SK-N-SH (cell line): ENCODE data around the gene PAQR6. TPM values are rescaled to one million over a fixed set of nuclear protein-coding genes. Genes with fewer than 3 reads are reported as not detected.

ENCODE experiments used
- CTCF ChIA-PET: fragments of 300-600, 350-600 bp; formaldehyde crosslinking; extraction: SDS; loops from one replicate; lab custom pipeline; 2021; lab: Yijun Ruan, JAX
- POLR2A ChIA-PET: fragments of 350-600 bp; sonication (Branson Sonifier 250); formaldehyde crosslinking; extraction: SDS; loops from one replicate; lab custom pipeline; 2020; ENCODE audit warnings: antibody characterized with exemption, inconsistent platforms; lab: Yijun Ruan, JAX
- DNase-seq: peaks from one replicate; pipeline ENCODE4 v3.0.0; 2012
- H2AFZ ChIP-seq: fragments of 200-600 bp; sonication (generic); 2 replicates; pipeline ENCODE4 v1.8.1; 2016; ENCODE audit warnings: antibody characterized with exemption, mild to moderate bottlenecking, low read depth
- H3F3A ChIP-seq: fragments of 200-600 bp; sonication (generic); replicated peaks from 2 replicates; pipeline ENCODE3; 2016; ENCODE audit warnings: antibody characterized with exemption, mild to moderate bottlenecking; ENCODE audit not compliant: insufficient read depth
- H3K27ac ChIP-seq, 2 experiments: fragments of 200-500 bp in 1 of 2; fragments of 200-600 bp in 1 of 2; sonication (Bioruptor generic) in 1 of 2; sonication (generic), shearing (Covaris generic) in 1 of 2; 2 replicates each; pipeline versions ENCODE4 v1.5.1 to v1.6.1; 2014 to 2016; ENCODE audit warnings: low read depth in 2 of 2, inconsistent platforms in 1 of 2, low read length in 1 of 2, mild to moderate bottlenecking in 1 of 2, mixed read lengths in 1 of 2
- H3K27me3 ChIP-seq: fragments of 200-600 bp; sonication (generic), shearing (Covaris generic); 2 replicates; pipeline ENCODE4 v1.6.1; 2016; ENCODE audit warnings: mixed run types; ENCODE audit not compliant: insufficient read depth
- H3K36me3 ChIP-seq, 2 experiments: fragments of 200-500 bp in 1 of 2; fragments of 200-600 bp in 1 of 2; sonication (Bioruptor generic) in 1 of 2; sonication (generic) in 1 of 2; replicated peaks in 1 of 2; 2 replicates each; pipeline versions ENCODE3 to v1.5.1; 2014 to 2016; ENCODE audit warnings: low read length in 1 of 2, mild to moderate bottlenecking in 1 of 2; ENCODE audit not compliant: insufficient read depth in 2 of 2, control insufficient read depth in 1 of 2
- H3K4me1 ChIP-seq, 2 experiments: fragments of 200-500 bp in 1 of 2; fragments of 200-600 bp in 1 of 2; sonication (Bioruptor generic) in 1 of 2; sonication (generic), shearing (Covaris generic) in 1 of 2; 2 replicates each; pipeline versions ENCODE4 v1.5.1 to v1.6.1; 2014 to 2016; ENCODE audit warnings: low read depth in 1 of 2, low read length in 1 of 2, mixed run types in 1 of 2; ENCODE audit not compliant: insufficient read depth in 2 of 2, control insufficient read depth in 1 of 2
- H3K4me2 ChIP-seq: fragments of 200-600 bp; sonication (generic), shearing (Covaris generic); 2 replicates; pipeline ENCODE4 v1.6.1; 2017; ENCODE audit warnings: mixed run types
- H3K4me3 ChIP-seq, 2 experiments: fragments of 200-500 bp in 1 of 2; fragments of 200-600 bp in 1 of 2; sonication (Bioruptor generic) in 1 of 2; sonication (generic), shearing (Covaris generic) in 1 of 2; 2 replicates each; pipeline versions ENCODE4 v1.5.1 to v1.8.1; 2014 to 2016; ENCODE audit warnings: low read depth in 2 of 2, inconsistent platforms in 1 of 2, low read length in 1 of 2, mild to moderate bottlenecking in 1 of 2, mixed read lengths in 1 of 2, moderate library complexity in 1 of 2
- H3K79me2 ChIP-seq: fragments of 200-600 bp; sonication (generic); 2 replicates; pipeline ENCODE4 v1.8.1; 2017; ENCODE audit warnings: mild to moderate bottlenecking; ENCODE audit not compliant: insufficient read depth
- H3K9ac ChIP-seq: fragments of 200-600 bp; sonication (generic); 2 replicates; pipeline ENCODE4 v1.6.1; 2017; ENCODE audit warnings: mixed run types
- H3K9me2 ChIP-seq: fragments of 200-600 bp; sonication (generic); 2 replicates; pipeline ENCODE4 v1.6.1; 2017; ENCODE audit warnings: mixed run types
- H3K9me3 ChIP-seq: fragments of 200-600 bp; sonication (generic); 2 replicates; pipeline ENCODE4 v1.6.1; 2017; ENCODE audit warnings: mixed run types, mild to moderate bottlenecking, moderate library complexity
- H4K20me1 ChIP-seq: fragments of 200-600 bp; sonication (generic); 2 replicates; pipeline ENCODE4 v1.6.1; 2017; ENCODE audit warnings: mild to moderate bottlenecking, mixed run types; ENCODE audit not compliant: insufficient read depth
- ELF1 ChIP-seq: IDR thresholded peaks from 2 replicates; pipeline ENCODE4 v1.4.0; 2012
- EP300 ChIP-seq, 2 experiments: IDR thresholded peaks; 2 replicates each; pipeline versions ENCODE4 v1.4.0 to v1.6.1; 2012; ENCODE audit warnings: borderline replicate concordance in 1 of 2, low read depth in 1 of 2, low read length in 1 of 2
- EZH2phosphoT487 ChIP-seq: fragments of 200-600 bp; sonication (generic); IDR thresholded peaks from 2 replicates; pipeline ENCODE4 v1.6.1; 2017; ENCODE audit warnings: low read depth, mixed run types, mild to moderate bottlenecking, antibody characterized with exemption, moderate library complexity, borderline replicate concordance
- FOSL2 ChIP-seq: IDR thresholded peaks from 2 replicates; pipeline ENCODE4 v1.4.0; 2012; ENCODE audit warnings: low read depth, mild to moderate bottlenecking, moderate library complexity, borderline replicate concordance
- FOXJ3 ChIP-seq: sonication (generic); formaldehyde crosslinking; IDR thresholded peaks from 2 replicates; pipeline ENCODE4 v1.5.1; 2020; ENCODE audit warnings: mild to moderate bottlenecking, missing genetic modification reagents
- GATA2 ChIP-seq: sonication (generic); formaldehyde crosslinking; IDR thresholded peaks from 2 replicates; pipeline ENCODE4 v1.5.0; 2020; ENCODE audit warnings: mild to moderate bottlenecking, missing genetic modification reagents
- MEF2A ChIP-seq: IDR thresholded peaks from 2 replicates; pipeline ENCODE4 v1.4.0; 2012; ENCODE audit warnings: low read depth, borderline replicate concordance
- MXI1 ChIP-seq: IDR thresholded peaks from 2 replicates; pipeline ENCODE4 v1.6.1; 2012; ENCODE audit warnings: mild to moderate bottlenecking, low read depth, low read length, improper control_type of control experiment
- NFIC ChIP-seq: IDR thresholded peaks from 2 replicates; pipeline ENCODE4 v1.4.0; 2012; ENCODE audit warnings: borderline replicate concordance
- POLR2AphosphoS5 ChIP-seq: IDR thresholded peaks from 2 replicates; pipeline ENCODE4 v1.6.1; 2012; ENCODE audit warnings: low read depth, low read length
- RCOR1 ChIP-seq: fragments of 150-350 bp; IDR thresholded peaks from 2 replicates; pipeline ENCODE4 v1.6.1; 2017; ENCODE audit warnings: antibody characterized with exemption, low read length
- RFX5 ChIP-seq: IDR thresholded peaks from 2 replicates; pipeline ENCODE4 v1.6.1; 2012; ENCODE audit warnings: mild to moderate bottlenecking, improper control_type of control experiment, low read length
- RXRA ChIP-seq: IDR thresholded peaks from 2 replicates; pipeline ENCODE4 v1.4.0; 2012; ENCODE audit warnings: low read depth, mild to moderate bottlenecking, borderline replicate concordance
- SIN3A ChIP-seq: IDR thresholded peaks from 2 replicates; pipeline ENCODE4 v1.6.1; 2012; ENCODE audit warnings: low read depth, mild to moderate bottlenecking, low read length, moderate library complexity, borderline replicate concordance
- SMC3 ChIP-seq: IDR thresholded peaks from 2 replicates; pipeline ENCODE4 v1.6.1; 2012; ENCODE audit warnings: low read depth, low read length, improper control_type of control experiment
- TAF1 ChIP-seq: IDR thresholded peaks from 2 replicates; pipeline ENCODE4 v1.6.1; 2012; ENCODE audit warnings: low read depth, mild to moderate bottlenecking, low read length, moderate library complexity, borderline replicate concordance
- TCF12 ChIP-seq: IDR thresholded peaks from 2 replicates; pipeline ENCODE4 v1.4.0; 2012
- TEAD4 ChIP-seq: IDR thresholded peaks from 2 replicates; pipeline ENCODE4 v1.4.0; 2012; ENCODE audit warnings: mild to moderate bottlenecking, borderline replicate concordance; ENCODE audit not compliant: insufficient read depth
- YY1 ChIP-seq: IDR thresholded peaks from 2 replicates; pipeline ENCODE4 v1.4.0; 2012; ENCODE audit warnings: low read depth, mild to moderate bottlenecking
- WGBS: methylation state at CpG from one replicate; pipeline ENCODE4 v1.1.6; 2017; ENCODE audit warnings: low lambda C conversion rate; 5-methylcytosine and 5-hydroxymethylcytosine counted together
- polyA plus RNA-seq, 3 experiments: library from polyadenylated mRNA; depleted of rRNA; stranded (reverse); fragments of >200 nt; gene quantifications; 2 replicates each; pipeline ENCODE4 v1.2.3, GENCODE V29; 2012
- TF ChIP-seq, protein P1 (sequence below): IDR thresholded peaks from 2 replicates; pipeline ENCODE4 v1.6.1; 2012; ENCODE audit warnings: mild to moderate bottlenecking, low read depth, low read length, moderate library complexity
- TF ChIP-seq, protein P2 (sequence below): fragments of 150-350 bp; IDR thresholded peaks from 2 replicates; pipeline ENCODE4 v1.6.1; 2017; ENCODE audit warnings: antibody characterized with exemption, low read length, low read depth, borderline replicate concordance
- TF ChIP-seq, protein P3 (sequence below): IDR thresholded peaks from 2 replicates; pipeline ENCODE4 v1.4.0; 2012; ENCODE audit warnings: low read depth
- TF ChIP-seq, protein P4 (sequence below): fragments of 200-600 bp; sonication (generic); IDR thresholded peaks from 2 replicates; pipeline ENCODE4 v1.6.1; 2017; ENCODE audit warnings: antibody characterized with exemption, mild to moderate bottlenecking, moderate library complexity

PAQR6 gene
- polyA plus RNA-seq, 1 of the 3 experiments (the other 2 are of a cell fraction): 2.4 TPM

DNA sequence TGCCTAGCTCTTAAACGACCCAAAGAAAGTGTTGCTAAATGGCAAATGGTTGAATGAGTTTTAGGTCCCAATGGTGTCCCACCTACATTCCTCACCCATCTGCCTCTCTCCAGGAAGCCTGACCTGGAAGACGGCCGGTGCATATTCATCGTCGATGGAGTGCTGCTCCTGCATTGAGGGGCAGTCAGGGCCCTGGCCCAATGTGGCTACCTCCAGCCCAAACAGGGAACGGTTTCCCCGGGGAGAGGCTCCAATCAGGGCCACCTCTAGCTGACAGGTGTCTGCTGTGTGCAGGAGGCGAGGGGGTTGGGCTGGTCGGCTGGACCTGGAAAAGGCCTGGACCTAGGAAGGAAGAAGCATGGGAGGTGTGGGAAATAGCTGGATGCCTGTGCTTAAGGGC, 46.0 kb upstream of the PAQR6 start:
- DNase-seq: no peak
- TF ChIP-seq RFX5 (no peak), RXRA (no peak), SMC3 (no peak), GATA2 (CRISPR knock-in tag) (no peak), SIN3A (no peak), NFIC (no peak), TCF12 (no peak), EP300 (IDR thresholded peaks at IDR 0.05; ENCODE audit: borderline replicate concordance in 1 of 2, low read depth in 1 of 2, low read length in 1 of 2) (no peak), EZH2phosphoT487 (no peak), TAF1 (no peak), MXI1 (no peak), YY1 (no peak), MEF2A (no peak)
- Histone ChIP-seq H3K9me2 (no peaks in the 10 kb centered on the region), H3K79me2 (peaks cover 18% of the 10 kb centered on the region), H3K27me3 (no peaks in the 10 kb centered on the region), H3K9me3 (no peaks in the 10 kb centered on the region), H3K36me3 (peaks cover 9 to 22% of the 10 kb centered on the region in 2 experiments), H3K4me2 (no peak overlapping the region; the same call in 1 of the 2 replicates), H4K20me1 (no peaks in the 10 kb centered on the region), H3F3A (peaks cover 6% of the 10 kb centered on the region), H3K9ac (no peak overlapping the region), H3K27ac (no peak overlapping the region), H3K4me1 (peaks cover 9 to 11% of the 10 kb centered on the region in 2 experiments; a peak in 2 of 4 replicates), H3K4me3 (no peak overlapping the region), H2AFZ (no peak overlapping the region)
- POLR2A ChIA-PET: no interaction called here
- 68% methylated on average over 6 of the region's 9 CpGs for WGBS
- CTCF ChIA-PET: interaction anchor here (1.5 to 2.1 kb wide), 2 partner anchors 9 to 33 kb away, joined by 4 to 7 read pairs; no protein-coding TSS in a partner anchor

DNA sequence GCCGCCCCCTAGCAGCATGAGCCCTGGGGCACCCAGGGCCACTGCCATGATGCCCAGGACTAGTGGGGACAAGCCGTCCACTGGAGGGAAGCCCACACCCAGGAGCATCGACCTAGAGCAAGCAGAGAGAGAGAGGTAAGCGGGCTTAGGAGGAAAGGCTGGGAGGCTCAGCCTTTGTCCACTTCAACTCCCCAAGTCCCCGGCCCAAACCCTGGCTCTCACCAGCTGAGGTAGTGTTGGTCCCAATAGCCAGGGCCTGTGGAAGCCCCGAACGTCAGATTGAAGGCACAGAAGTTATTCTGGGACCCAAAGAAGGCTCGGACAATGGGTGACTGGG, 45.2 kb upstream of the PAQR6 start:
- no peak overlapping the region for H3K4me2 ChIP-seq
- POLR2A ChIA-PET: no interaction called here
- no peaks in the 10 kb centered on the region for H3K9me3 ChIP-seq
- H3K27me3 ChIP-seq: no peaks in the 10 kb centered on the region
- peaks cover 18% of the 10 kb centered on the region for H3K79me2 ChIP-seq
- DNase-seq: no peak
- peaks cover 14 to 22% of the 10 kb centered on the region in 2 experiments for H3K36me3 ChIP-seq
- WGBS: 94% methylated on average over 8 of the region's 8 CpGs
- H3K9me2 ChIP-seq: no peaks in the 10 kb centered on the region
- peaks cover 8% of the 10 kb centered on the region for H3F3A ChIP-seq
- H3K4me3 ChIP-seq: no peak overlapping the region
- H2AFZ ChIP-seq: no peak overlapping the region
- H3K9ac ChIP-seq: no peak overlapping the region
- no peak overlapping the region for H3K27ac ChIP-seq
- peaks cover 9 to 11% of the 10 kb centered on the region in 2 experiments; a peak in 2 of 4 replicates for H3K4me1 ChIP-seq
- CTCF ChIA-PET: no interaction called here
- H4K20me1 ChIP-seq: no peaks in the 10 kb centered on the region
- TF ChIP-seq FOSL2 (no peak), SIN3A (no peak), MEF2A (no peak), SMC3 (no peak), RCOR1 (no peak), ELF1 (no peak), FOXJ3 (CRISPR knock-in tag) (no peak), POLR2AphosphoS5 (no peak), RFX5 (no peak), TEAD4 (no peak)
- TF ChIP-seq, protein P1, sequence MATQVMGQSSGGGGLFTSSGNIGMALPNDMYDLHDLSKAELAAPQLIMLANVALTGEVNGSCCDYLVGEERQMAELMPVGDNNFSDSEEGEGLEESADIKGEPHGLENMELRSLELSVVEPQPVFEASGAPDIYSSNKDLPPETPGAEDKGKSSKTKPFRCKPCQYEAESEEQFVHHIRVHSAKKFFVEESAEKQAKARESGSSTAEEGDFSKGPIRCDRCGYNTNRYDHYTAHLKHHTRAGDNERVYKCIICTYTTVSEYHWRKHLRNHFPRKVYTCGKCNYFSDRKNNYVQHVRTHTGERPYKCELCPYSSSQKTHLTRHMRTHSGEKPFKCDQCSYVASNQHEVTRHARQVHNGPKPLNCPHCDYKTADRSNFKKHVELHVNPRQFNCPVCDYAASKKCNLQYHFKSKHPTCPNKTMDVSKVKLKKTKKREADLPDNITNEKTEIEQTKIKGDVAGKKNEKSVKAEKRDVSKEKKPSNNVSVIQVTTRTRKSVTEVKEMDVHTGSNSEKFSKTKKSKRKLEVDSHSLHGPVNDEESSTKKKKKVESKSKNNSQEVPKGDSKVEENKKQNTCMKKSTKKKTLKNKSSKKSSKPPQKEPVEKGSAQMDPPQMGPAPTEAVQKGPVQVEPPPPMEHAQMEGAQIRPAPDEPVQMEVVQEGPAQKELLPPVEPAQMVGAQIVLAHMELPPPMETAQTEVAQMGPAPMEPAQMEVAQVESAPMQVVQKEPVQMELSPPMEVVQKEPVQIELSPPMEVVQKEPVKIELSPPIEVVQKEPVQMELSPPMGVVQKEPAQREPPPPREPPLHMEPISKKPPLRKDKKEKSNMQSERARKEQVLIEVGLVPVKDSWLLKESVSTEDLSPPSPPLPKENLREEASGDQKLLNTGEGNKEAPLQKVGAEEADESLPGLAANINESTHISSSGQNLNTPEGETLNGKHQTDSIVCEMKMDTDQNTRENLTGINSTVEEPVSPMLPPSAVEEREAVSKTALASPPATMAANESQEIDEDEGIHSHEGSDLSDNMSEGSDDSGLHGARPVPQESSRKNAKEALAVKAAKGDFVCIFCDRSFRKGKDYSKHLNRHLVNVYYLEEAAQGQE: no peak
- TF ChIP-seq, protein P2, sequence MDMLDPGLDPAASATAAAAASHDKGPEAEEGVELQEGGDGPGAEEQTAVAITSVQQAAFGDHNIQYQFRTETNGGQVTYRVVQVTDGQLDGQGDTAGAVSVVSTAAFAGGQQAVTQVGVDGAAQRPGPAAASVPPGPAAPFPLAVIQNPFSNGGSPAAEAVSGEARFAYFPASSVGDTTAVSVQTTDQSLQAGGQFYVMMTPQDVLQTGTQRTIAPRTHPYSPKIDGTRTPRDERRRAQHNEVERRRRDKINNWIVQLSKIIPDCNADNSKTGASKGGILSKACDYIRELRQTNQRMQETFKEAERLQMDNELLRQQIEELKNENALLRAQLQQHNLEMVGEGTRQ: no peak
- TF ChIP-seq, protein P3, sequence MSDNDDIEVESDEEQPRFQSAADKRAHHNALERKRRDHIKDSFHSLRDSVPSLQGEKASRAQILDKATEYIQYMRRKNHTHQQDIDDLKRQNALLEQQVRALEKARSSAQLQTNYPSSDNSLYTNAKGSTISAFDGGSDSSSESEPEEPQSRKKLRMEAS: no peak
- TF ChIP-seq, protein P4, sequence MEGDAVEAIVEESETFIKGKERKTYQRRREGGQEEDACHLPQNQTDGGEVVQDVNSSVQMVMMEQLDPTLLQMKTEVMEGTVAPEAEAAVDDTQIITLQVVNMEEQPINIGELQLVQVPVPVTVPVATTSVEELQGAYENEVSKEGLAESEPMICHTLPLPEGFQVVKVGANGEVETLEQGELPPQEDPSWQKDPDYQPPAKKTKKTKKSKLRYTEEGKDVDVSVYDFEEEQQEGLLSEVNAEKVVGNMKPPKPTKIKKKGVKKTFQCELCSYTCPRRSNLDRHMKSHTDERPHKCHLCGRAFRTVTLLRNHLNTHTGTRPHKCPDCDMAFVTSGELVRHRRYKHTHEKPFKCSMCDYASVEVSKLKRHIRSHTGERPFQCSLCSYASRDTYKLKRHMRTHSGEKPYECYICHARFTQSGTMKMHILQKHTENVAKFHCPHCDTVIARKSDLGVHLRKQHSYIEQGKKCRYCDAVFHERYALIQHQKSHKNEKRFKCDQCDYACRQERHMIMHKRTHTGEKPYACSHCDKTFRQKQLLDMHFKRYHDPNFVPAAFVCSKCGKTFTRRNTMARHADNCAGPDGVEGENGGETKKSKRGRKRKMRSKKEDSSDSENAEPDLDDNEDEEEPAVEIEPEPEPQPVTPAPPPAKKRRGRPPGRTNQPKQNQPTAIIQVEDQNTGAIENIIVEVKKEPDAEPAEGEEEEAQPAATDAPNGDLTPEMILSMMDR: no peak
